B cell (primary cell): Measurements from ENCODE around the gene USP49. TPM values are rescaled to one million over a fixed set of nuclear protein-coding genes. Genes with fewer than 3 reads are reported as not detected.

ENCODE experiments used
- ATAC-seq: fragments of 200-7000 bp; cut with Tn5 transposase; one replicate; pipeline ENCODE4 v1.10.0; 2021; ENCODE audit warnings: low read depth, mild to moderate bottlenecking, moderate number of reproducible peaks, moderate library complexity
- CTCF ChIA-PET: fragments of 350-600 bp; sonication (Branson Sonifier 250); formaldehyde crosslinking; loops from one replicate; lab custom pipeline; 2021; ENCODE audit warnings: antibody characterized with exemption, inconsistent platforms; lab: Charles Lee
- POLR2A ChIA-PET: fragments of 350-600 bp; sonication (Branson Sonifier 250); formaldehyde crosslinking; loops from one replicate; lab custom pipeline; 2021; ENCODE audit warnings: antibody characterized with exemption; lab: Charles Lee
- DNase-seq: peaks from one replicate; pipeline ENCODE4 v3.0.0; 2013
- H2AFZ ChIP-seq: 2 replicates; pipeline ENCODE4 v1.6.1; 2012; ENCODE audit warnings: mild to moderate bottlenecking, low read depth, low read length; ENCODE audit not compliant: insufficient read depth, poor library complexity, severe bottlenecking
- H3K27ac ChIP-seq, 2 donors: 1 replicate in 1 of 2; 2 replicates in 1 of 2; pipeline ENCODE4 v1.5.1; 2012 to 2013; ENCODE audit warnings: low read length in 2 of 2, mild to moderate bottlenecking in 2 of 2, moderate library complexity in 1 of 2
- H3K27me3 ChIP-seq, 4 experiments: fragments of 200-600 bp in 1 of 4; sonication (generic) in 1 of 4; replicated peaks in 1 of 4; 1 replicate in 2 of 4; 2 replicates in 2 of 4; pipeline versions ENCODE4 v1.6.1 to v1.7.0; 2013 to 2016; ENCODE audit warnings: low read length in 3 of 4, mild to moderate bottlenecking in 2 of 4, mixed read lengths in 1 of 4, moderate library complexity in 1 of 4; ENCODE audit not compliant: insufficient read depth in 4 of 4, control insufficient read depth in 3 of 4; ENCODE audit errors: control extremely low read depth in 1 of 4
- H3K36me3 ChIP-seq, 2 experiments: replicated peaks in 1 of 2; 1 replicate in 1 of 2; 2 replicates in 1 of 2; pipeline versions ENCODE4 v1.6.1 to v1.7.1; 2013; ENCODE audit warnings: low read length in 1 of 2; ENCODE audit not compliant: insufficient read depth in 2 of 2, control insufficient read depth in 1 of 2; ENCODE audit errors: control extremely low read depth in 1 of 2, extremely low read depth in 1 of 2
- H3K4me1 ChIP-seq, 2 donors: fragments of 200-600 bp in 1 of 2; sonication (generic) in 1 of 2; 1 replicate in 1 of 2; 2 replicates in 1 of 2; pipeline versions ENCODE4 v1.5.1 to v1.6.1; 2013 to 2017; ENCODE audit warnings: low read length in 2 of 2; ENCODE audit not compliant: control insufficient read depth in 2 of 2, insufficient read depth in 2 of 2
- H3K4me2 ChIP-seq: replicated peaks from 2 replicates; pipeline ENCODE3; 2012; ENCODE audit warnings: mild to moderate bottlenecking, low read depth, low read length; ENCODE audit not compliant: poor library complexity, severe bottlenecking
- H3K4me3 ChIP-seq, 5 experiments: fragments of 200-600 bp in 1 of 5; sonication (generic) in 1 of 5; 1 replicate in 3 of 5; 2 replicates in 2 of 5; pipeline versions ENCODE4 v1.5.1 to v1.7.0; 2011 to 2016; ENCODE audit warnings: low read length in 4 of 5, mild to moderate bottlenecking in 4 of 5, low read depth in 2 of 5, control low read depth in 1 of 5, moderate library complexity in 1 of 5; ENCODE audit not compliant: insufficient read depth in 1 of 5; ENCODE audit errors: control extremely low read depth in 1 of 5, extremely low read depth in 1 of 5
- H3K79me2 ChIP-seq: fragments of 200-600 bp; sonication (generic); one replicate; pipeline ENCODE4 v1.6.0; 2016; ENCODE audit warnings: low read length; ENCODE audit not compliant: control insufficient read depth, insufficient read depth
- H3K9ac ChIP-seq: fragments of 200-600 bp; sonication (generic); 2 replicates; pipeline ENCODE4 v1.6.1; 2017; ENCODE audit warnings: mild to moderate bottlenecking, low read length, moderate library complexity
- H3K9me3 ChIP-seq, 3 donors: one replicate each; pipeline versions ENCODE4 v1.6.1 to v1.7.1; 2013; ENCODE audit warnings: low read length in 2 of 3; ENCODE audit not compliant: control insufficient read depth in 2 of 3, insufficient read depth in 1 of 3; ENCODE audit errors: control extremely low read depth in 1 of 3
- H4K20me1 ChIP-seq: 2 replicates; pipeline ENCODE4 v1.6.0; 2012; ENCODE audit warnings: mild to moderate bottlenecking, low read length; ENCODE audit not compliant: insufficient read depth, control insufficient read depth, poor library complexity, severe bottlenecking
- H3K27ac Mint-ChIP-seq: one replicate; pipeline ENCODE4 v1.8.0; 2021; ENCODE audit warnings: mixed read lengths
- H3K27me3 Mint-ChIP-seq: one replicate; pipeline ENCODE4 v1.8.0; 2021; ENCODE audit warnings: mixed read lengths
- H3K4me1 Mint-ChIP-seq: one replicate; pipeline ENCODE4 v1.8.0; 2021; ENCODE audit warnings: mixed read lengths
- H3K4me3 Mint-ChIP-seq: one replicate; pipeline ENCODE4 v1.8.0; 2021; ENCODE audit warnings: mixed read lengths
- H3K9me3 Mint-ChIP-seq: one replicate; pipeline ENCODE4 v1.8.0; 2022; ENCODE audit warnings: mixed read lengths; ENCODE audit not compliant: insufficient read depth
- CTCF ChIP-seq: fragments of 200-600 bp; IDR thresholded peaks from one replicate; pipeline ENCODE4 v1.8.0; 2022; ENCODE audit warnings: antibody characterized with exemption, mild to moderate bottlenecking
- EZH2 ChIP-seq: IDR thresholded peaks from 2 replicates; pipeline ENCODE4 v1.6.1; 2012; ENCODE audit warnings: borderline replicate concordance, low read depth, mild to moderate bottlenecking, moderate library complexity, low read length; ENCODE audit not compliant: insufficient read depth, poor library complexity, severe bottlenecking
- WGBS: methylation state at CpG from one replicate; pipeline ENCODE4 v1.1.5; 2013; ENCODE audit warnings: missing lambda C conversion rate; ENCODE audit not compliant: insufficient coverage; 5-methylcytosine and 5-hydroxymethylcytosine counted together
- intact Hi-C: fragments of 100-400 bp; cut with micrococcal nuclease; formaldehyde crosslinking; loops from one replicate; pipeline ENCODE4 v1.10.0; 2022
- polyA plus RNA-seq: library from polyadenylated mRNA; depleted of rRNA; stranded (reverse); fragments of >200 nt; gene quantifications from 2 replicates; pipeline ENCODE4 v1.2.3, GENCODE V29; 2012
- total RNA-seq, 2 donors: library from RNA; stranded (reverse); fragments of 120-200 nt in 1 of 2; gene quantifications; 1 replicate in 1 of 2; 2 replicates in 1 of 2; pipeline versions ENCODE4 v1.2.3 to v1.2.4, GENCODE V29; 2013 to 2022

USP49 gene
- total and polyA plus RNA-seq, 2 donors (not counting 1 experiment from before 2014, with no cell fraction given), result 2.6 to 9.9 TPM

- Histone ChIP-seq H3K79me2 (peaks cover 13% of the 10 kb centered on the region), H3K36me3 (no peaks in the 10 kb centered on the region), H2AFZ (no peak overlapping the region), H3K27me3 (no peaks in the 10 kb centered on the region), H3K4me1 (peaks cover 15 to 17% of the 10 kb centered on the region in 2 donors), H4K20me1 (no peaks in the 10 kb centered on the region), H3K27ac (no peak overlapping the region), H3K4me3 (no peak overlapping the region), H3K9ac (no peak overlapping the region), H3K9me3 (no peaks in the 10 kb centered on the region), H3K4me2 (no peak overlapping the region)
- CTCF ChIA-PET, result no interaction called here
- 89% methylated on average over 1 of the region's 4 CpGs for WGBS
- H3K27me3 Mint-ChIP-seq, result no peaks in the 10 kb centered on the region
- peaks cover 10% of the 10 kb centered on the region for H3K4me1 Mint-ChIP-seq
- no peak for TF ChIP-seq CTCF
- no peak for TF ChIP-seq EZH2
- ATAC-seq (no peak), DNase-seq (no peak)
- POLR2A ChIA-PET, result no interaction called here
- no peaks in the 10 kb centered on the region for H3K9me3 Mint-ChIP-seq
- no peak overlapping the region for H3K27ac Mint-ChIP-seq
- intact Hi-C loops, result loop anchor here (10.0 kb wide), 2 partner anchors 188 to 818 kb away; partner anchors contain the start of genes NFYA and OARD1
- H3K4me3 Mint-ChIP-seq, result no peak overlapping the region
These were observed 2.1 kb downstream of the USP49 start for GRCh38 chr6:41892921-41893564.

GRCh38 chr6:41887331-41887751, 7.8 kb downstream of the USP49 start:
- POLR2A ChIA-PET, result interaction anchor here (0.6 kb wide), 1 partner anchor 1420 kb away, joined by 4 read pairs; no protein-coding TSS in a partner anchor
- H3K27me3 Mint-ChIP-seq, result no peaks in the 10 kb centered on the region
- intact Hi-C loops, result no loop called here
- Histone ChIP-seq H3K79me2 (peaks cover 3% of the 10 kb centered on the region), H3K27me3 (no peaks in the 10 kb centered on the region), H3K4me2 (no peak overlapping the region), H2AFZ (no peak overlapping the region), H3K9me3 (no peaks in the 10 kb centered on the region), H3K4me3 (no peak overlapping the region), H4K20me1 (no peaks in the 10 kb centered on the region), H3K36me3 (no peaks in the 10 kb centered on the region), H3K4me1 (no peaks in the 10 kb centered on the region), H3K9ac (no peak overlapping the region), H3K27ac (no peak overlapping the region)
- ATAC-seq (no peak), DNase-seq (no peak)
- CTCF ChIA-PET, result interaction anchor here (0.6 to 1.2 kb wide), 2 partner anchors 33 to 192 kb away, joined by 3 to 5 read pairs; partner anchors contain the start of genes BYSL and MED20
- no CpG with 5 or more reads among the region's 4 CpGs for WGBS
- H3K9me3 Mint-ChIP-seq, result no peaks in the 10 kb centered on the region
- no peak overlapping the region for H3K4me3 Mint-ChIP-seq
- no peak overlapping the region for H3K27ac Mint-ChIP-seq
- no peak for TF ChIP-seq EZH2
- no peak for TF ChIP-seq CTCF
- H3K4me1 Mint-ChIP-seq, result no peaks in the 10 kb centered on the region
